Anterior cingulate cortex (tissue), 58 donors: Measurements from ENCODE around the gene DLG2.
"Not testable (repeated sequence)": the region's sequence is repeated elsewhere in the genome, so short reads cannot be mapped to it uniquely, and the experiment has no call there.

Experiments
- DNase-seq, 58 donors: peaks; one replicate each; lab custom pipeline; 2025; lab: John Stamatoyannopoulos, UW

The DLG2 gene

DNA sequence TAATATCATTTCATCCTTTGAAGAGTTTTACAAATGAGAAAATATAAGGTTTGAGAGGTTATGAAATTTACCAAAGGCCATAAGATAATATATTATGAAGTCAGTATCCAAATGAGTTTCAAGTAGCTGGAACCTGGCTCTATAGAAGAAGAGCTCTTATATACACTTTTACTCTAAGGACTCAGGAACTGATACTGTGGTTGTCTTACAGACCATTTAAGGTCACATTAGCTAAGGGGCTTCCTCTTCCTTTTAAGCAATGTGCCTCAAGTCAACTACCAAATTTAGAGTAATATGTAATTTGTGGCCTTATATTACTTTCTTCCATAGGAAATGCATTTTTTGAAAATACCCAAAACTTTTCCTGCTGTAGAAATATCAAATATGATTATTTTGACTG is 369.3 kb downstream of the DLG2 start:
- no peak for DNase-seq

DNA sequence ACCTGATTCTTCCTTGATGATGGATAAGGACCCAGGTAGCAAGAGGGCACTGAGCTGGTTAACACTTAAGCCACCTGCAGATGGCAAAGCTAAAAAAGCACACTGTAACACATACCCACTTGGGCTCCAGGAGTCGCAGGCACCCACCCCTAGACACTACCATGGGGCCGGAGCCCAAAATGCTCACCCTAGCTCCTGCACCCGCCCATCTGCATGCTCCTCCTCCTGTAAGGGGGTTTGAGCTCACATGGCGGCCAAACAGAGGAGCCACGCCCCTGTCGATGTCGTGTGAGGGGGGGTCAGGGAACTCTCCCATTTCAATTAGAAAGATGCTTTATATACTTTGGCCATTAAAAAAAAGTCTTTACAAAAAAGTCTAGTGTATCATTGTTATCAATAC is 370.7 kb downstream of the DLG2 start:
- DNase-seq, result no peak

DNA sequence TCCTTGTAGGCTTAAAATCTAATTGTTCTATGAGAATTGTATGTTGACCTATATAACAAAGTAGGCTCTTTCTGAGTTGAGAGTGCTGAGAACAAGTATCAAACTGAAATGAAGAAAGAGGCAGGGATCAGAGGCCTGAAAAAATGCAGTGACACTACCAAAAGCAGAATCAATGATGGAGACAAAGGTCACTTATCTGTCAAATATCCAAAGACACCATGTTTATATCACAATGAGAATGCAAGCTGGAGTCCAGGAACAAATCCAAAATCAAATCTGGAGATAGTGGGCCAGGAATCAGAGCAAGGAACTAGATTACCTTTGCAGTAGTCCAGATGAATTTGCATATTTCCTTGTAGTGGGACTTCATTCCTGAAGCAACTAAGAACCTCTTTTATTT is 377.7 kb downstream of the DLG2 start:
- no peak for DNase-seq

DNA sequence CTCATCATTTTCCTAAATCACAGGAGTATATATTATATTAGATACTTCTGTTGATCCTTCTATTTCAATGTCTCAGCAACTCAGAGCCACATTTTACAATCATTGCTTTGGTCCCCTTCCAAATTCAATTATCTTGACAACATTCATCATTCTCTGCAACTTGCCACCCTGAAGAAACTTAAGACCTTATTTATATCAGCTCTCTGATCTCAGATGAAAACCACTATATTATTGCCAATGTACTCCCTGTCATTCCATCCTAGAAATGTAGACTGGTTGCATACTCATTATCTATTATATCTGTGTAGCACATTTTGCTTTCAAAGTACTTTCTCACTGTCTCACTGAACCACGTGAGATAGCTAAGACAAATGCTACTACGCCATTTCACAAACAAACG is 379.3 kb downstream of the DLG2 start:
- no peak for DNase-seq

DNA sequence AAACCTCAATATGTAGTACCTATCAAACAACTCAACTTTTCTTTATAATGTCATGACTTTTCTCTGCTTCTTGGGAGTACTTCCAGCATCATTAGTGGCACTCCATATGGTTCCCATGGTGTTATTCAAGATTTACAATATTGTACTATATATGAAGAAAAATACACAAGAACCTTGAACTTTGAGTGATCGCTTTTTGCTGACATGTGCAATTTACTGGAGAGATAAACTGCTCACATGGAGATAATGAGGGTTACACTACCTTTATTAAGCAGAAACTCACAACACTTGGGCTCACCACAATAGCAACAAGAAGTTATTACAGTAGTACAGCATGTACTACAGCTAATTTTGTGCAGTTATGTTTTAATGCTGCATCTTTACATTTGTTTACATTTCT is 388.2 kb downstream of the DLG2 start:
- no peak for DNase-seq

DNA sequence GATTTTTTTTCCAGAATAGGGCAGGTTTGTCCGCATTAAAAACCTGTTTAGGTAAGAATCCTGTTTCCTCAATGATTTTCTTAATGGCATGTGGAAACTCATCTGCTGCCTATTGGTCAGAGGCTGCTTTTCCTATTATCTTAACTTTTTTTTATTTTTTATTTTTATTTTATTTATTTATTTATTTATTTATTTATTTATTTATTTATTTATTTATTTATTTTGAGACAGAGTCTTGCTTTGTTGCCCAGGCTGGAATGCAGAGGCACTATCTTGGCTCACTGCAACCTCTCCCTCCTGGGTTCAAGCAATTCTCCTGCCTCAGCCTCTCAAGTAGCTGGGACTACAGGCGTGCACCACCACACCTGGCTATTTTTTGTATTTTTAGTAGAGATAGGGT is 389.1 kb downstream of the DLG2 start:
- not testable (repeated sequence) for DNase-seq

DNA sequence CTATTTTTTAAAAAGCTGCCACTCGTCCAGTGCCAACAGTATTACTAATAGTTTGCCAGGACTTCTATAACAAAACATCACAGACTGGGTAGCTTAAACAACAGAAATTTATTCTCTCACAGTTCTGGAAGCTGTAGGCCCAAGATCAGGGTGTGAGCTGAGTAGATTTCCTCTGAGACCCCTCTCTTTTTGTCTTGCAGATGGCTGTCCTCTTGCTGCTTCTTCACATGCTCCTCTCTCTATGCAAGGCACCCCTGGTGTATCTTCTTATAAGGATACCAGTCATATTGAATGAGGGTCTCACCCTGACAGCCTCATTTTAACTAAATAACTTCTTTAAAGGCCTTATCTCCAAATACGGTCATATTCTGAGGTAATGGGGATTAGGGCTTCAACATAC is 390.9 kb downstream of the DLG2 start:
- DNase-seq, result no peak

DNA sequence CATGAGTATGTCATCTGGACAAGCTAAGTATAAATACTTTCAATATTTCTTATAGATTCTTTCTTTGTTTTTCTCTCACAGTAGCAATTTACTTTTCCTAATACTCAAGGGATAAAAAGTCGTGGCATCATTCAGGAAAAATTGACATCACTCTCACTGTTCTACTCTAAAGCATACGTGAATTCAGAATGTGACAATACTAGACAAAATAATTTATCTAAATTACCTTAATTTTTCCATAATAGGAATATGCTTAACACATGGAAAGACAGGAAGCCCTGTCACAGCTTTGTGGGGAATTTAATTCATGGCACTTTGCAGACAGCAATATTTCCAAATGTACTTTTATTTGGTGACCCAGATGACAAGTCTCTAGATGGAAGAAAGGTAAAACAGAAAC is 394.6 kb downstream of the DLG2 start:
- DNase-seq, result no peak

DNA sequence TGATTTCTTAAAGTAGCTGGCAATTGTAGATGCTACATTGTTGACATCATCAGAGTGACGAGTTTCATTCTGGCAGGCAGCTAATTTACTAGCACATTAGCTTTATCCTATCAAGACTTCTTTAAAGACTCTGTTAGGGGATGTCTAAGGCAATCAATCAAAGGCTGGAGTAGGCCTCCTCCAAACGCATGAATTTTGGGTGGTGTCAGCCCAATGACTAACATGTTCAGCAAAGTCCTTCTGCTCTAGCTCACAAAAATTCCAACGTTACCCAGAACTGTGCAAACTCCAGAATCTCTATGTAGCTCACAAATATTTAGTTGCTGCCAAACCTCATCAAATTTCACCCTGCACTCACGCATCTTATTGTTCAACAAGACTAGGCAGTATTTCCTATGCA is 395.6 kb downstream of the DLG2 start:
- DNase-seq, result no peak

DNA sequence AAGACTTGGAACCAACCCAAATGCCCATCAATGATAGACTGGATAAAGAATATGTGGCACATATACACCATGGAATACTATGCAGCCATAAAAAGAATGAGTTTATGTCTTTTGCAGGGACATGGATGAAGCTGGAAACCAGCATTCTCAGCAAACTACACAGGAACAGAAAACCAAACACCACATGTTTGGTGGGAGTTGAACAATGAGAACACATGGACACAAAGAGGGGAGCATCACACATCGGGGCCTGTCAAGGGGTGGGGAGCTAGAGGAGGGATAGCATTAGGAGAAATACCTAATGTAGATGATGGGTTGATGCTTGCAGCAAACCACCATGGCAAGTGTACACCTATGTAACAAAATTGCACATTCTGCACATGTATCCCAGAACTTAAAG is 397.4 kb downstream of the DLG2 start:
- not testable (repeated sequence) for DNase-seq

DNA sequence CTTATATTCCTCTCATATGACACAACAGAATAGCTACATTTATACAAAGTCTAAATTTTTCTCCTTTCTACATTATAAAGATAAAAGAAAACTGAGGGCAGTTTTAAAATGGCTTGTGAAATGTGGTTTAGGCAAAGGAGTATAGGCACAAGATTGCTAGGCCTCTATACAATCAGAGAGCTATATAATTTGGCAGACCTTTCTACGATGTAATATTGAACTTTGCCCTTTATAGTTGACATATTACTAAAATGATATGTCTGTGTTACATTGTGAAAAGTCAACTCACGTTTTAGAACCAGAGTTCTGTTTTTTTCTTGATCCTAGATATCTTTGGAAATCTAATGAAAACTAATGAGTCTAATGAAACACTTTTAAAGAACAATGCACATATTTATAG is 430.2 kb downstream of the DLG2 start:
- no peak for DNase-seq

DNA sequence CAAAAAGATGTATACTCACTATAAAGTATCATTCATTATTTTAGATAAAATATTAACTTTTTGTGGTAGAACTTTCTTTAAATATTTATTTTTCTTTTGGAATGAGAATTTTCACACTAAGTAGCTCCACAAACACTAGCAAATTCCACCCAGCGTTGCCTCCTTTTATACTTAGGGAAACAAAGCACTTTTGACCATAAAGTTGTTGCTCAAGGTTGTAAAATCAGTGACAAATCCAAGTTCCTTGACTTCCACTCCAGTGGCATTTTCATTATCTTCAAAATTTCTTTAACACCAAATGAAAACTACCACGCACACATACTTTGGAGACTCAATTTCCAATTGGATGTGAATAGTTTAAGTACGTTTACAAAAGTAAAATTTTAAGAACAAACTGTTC is 431.2 kb downstream of the DLG2 start:
- no peak for DNase-seq

DNA sequence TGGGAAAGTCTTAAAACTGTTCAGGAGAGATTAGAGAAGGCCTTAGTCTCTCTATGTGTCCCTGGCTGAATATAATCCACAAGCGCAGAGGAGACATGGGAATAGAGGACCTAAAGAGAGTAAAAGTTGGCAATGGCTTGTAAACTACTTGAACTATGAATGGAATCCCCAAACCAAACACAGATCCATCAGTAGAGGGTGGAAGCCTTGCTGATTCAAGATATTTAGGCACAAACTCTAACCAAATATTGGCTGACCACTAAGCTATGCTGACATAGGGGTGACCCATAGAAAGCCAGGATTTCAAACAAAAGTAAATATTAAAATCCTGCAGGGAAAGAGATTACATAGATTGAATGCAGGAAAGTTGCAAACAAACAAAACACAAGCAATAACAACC is 439.2 kb downstream of the DLG2 start:
- DNase-seq, result no peak

DNA sequence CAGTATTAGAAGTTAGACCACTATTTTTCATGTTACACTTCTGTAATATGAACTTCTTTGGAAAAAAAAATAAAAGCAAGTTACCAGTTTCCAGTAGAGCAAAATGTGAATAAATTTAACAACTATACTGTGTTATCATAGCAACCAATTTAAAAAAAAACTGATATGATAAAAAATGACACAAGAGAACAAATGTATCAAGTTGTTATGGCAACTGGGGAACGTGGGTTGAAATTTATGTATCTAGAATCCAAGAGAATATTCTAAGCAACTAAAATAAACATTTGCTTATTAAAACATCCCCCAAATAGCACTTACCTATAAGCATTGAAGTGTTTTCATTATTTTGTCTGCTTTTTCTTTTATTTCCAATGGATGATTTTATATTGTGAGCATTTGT is 442.4 kb downstream of the DLG2 start:
- no peak for DNase-seq

DNA sequence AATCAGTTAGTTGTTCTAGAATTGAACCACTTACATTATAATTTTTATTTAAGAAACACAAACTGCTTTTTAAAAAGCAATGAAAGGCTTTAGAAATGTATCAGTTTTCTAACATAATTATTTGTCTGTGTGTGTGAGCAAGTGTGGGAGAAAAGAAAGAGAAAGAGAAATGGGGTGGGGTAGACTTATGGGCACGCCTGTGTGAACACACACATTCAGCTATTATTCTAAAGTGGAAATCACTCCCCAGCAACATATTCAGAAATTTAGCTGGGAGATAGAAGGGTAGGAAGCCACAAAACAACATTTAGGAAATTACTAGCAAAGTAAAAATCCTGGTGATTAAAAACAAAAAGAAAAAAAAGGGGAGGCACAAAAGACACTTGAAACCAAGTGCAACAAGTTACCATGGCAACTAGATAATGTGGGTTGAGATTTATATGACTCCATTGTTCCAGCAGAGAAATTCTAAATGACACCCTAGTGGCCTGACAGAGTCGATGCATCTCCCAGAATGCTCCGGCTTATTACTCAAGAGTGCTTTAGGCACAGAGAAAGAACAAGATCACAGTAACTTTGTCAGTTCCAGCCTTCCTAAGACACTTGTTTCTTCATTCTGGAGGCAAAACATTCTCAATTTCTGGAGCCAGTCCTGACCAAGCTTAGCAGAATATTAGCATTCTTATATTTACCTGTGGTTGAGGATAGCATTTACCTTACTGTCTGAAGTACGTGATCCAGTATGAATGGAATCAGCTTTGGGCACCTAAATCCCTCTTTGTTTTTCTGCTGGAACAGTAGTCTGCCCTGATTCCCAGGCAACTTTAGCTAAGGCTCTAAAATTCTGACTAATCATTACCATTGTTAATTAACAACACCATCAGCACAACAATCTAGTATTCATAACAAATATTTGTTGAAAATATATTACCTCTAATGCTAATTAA is 444.4 kb downstream of the DLG2 start:
- peak in 16 of 58 donors; percentile 0 to 17 (median 2) for DNase-seq

DNA sequence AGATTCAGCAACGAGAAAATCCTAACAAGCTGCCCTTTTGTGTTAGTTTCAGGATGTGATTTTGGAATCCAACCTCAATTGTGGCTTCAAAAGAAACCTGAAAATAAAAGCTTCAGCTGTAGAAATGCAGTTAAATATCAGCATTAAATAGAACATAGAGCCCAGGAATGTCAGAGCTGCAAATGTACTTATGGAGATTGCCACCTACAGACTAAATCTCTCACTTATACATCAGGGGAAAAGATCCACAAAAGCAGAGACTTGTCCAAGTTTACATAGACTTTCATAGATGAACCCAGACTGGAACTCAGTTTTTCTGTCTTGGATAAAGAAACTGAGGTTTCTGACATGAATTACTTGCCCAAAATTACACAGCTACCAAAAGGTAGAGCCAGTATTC is 446.6 kb downstream of the DLG2 start:
- no peak for DNase-seq

DNA sequence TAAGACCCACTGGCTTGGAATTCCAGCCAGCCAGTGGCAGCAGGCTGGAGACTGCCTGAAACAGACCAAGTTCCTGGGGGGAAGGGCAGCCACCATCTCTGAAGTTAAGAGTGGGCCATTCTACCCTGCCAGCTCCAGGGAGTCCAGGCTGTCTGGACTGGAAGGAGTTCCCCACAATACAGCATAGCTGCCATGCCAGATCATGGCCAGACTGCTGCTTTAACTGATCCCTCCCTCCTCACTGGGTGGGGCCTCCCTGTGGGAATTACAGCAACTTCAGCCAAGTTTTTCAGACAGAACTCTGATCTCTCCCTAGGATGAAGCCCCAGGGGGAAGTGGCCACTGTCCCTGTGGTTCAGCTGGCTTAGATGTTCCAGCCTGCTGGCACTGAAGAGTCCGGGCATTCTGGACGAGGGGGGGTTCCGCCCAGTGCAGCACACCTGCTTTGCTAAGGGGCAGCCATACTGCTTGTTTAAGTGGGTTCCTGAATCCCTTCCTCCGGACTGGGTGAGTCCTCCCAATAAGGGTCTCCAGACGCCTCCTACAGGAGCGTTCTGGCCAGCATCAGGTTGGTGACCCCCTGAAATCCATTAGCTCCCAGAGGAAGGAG is 455.4 kb downstream of the DLG2 start:
- no peak for DNase-seq

DNA sequence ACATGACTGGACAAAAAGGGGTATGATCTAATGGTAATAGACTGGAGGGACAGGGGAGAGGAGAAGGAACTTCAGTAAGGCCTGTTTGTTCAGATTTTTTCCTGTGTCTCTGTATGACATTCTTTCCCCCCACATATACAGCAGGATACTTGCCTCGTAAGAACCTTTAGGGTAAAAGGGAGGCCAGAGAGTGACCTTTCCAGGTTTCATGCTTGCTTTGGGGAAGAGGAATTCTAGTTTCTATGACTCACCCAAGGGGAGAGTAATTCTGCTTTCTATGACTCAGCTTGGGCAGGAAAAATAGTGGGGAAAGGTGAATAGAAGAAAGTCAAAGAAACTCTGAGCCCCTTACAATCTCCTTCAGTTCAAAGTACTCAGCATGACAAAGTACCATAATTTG is 457.0 kb downstream of the DLG2 start:
- no peak for DNase-seq

DNA sequence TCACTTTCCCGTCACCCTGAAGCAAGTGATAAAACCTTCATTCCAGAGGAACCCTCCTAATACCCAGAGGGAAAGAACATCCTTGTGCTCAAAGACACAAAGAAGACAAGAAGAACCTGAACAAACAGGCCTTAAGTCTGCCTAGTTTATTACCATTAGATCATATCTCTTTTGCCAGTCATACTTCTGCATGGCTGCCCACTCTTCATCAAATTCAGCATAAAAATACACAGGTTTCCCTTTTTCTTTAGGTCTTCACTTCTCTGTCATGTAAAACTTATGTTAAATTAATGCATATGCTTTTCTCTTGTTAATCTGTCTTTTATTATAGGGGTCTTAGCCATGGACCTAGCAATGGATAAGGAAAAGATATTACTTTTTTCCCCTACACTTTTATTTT is 459.7 kb downstream of the DLG2 start:
- no peak for DNase-seq

DNA sequence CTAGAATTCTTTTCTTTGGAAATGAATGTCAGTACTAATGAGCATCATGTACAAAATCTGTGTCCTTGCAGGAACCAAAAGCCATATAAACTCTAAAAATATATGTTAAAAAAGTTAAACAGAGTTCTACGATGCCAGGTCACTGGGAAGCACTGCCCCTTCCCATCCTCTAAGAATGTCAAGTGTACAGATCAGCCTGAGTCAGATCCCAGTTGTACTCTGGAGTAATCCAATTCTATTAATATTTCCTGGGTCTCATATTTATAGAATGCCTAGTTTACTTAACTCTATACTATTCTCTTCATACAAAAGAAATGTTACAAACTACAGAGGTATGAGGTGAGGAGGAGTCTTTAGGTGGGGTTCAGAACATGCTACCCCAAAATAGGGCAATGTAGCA is 460.1 kb downstream of the DLG2 start:
- no peak for DNase-seq

DNA sequence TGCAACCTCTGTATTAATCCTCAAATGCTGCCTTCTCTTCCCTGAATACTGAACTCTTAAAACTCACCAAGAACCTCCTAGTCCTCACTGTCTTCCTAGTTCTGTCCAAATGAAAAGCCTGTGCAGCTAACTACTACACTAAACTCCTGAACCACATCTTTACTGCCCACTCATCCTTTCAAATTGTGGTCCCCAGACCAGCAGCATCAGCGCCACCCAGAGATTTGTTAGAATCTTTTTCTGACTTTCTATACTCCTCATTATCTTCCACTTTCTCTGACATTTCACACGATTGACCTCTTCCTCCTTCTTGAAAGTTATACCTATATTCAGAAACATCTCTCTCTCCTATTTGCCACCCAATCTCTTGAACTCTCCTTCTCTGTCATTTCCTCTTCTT is 461.3 kb downstream of the DLG2 start:
- no peak for DNase-seq

DNA sequence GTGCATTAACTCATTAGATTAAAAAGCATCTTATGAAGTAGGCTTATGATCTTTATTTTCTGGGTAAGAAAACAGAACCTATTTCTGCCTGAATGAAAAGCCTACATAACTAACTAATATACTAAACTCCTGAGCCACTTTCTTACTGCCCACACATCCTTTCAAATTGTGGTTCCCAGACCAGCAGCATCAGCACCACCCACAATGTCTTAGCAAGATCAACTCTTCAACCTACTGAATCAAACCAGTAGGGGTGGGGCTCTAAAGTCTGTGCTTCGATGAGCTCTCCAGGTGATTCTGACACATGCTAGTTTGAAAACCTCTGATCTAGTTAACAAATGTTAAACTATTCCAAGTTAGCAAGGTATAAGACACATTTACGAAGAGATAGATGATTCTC is 462.4 kb downstream of the DLG2 start:
- DNase-seq, result no peak
